Measurements from ENCODE around the gene UST. TPM values are rescaled to one million over a fixed set of nuclear protein-coding genes. Genes with fewer than 3 reads are reported as not detected.

UST gene
- total RNA-seq, 1 donor from 2014 or later: 9.7 TPM

GRCh38 chr6:148927586-148927985 is 180.8 kb downstream of the UST start:
- H3K9me3 Mint-ChIP-seq: no peaks in the 10 kb centered on the region
- TF ChIP-seq CTCF (conservative IDR thresholded peaks at IDR 0.05): no peak
- H3K4me3 Mint-ChIP-seq: no peak overlapping the region
- no peak for DNase-seq (ENCODE audit: extremely low spot score, unreplicated experiment)
- no peaks in the 10 kb centered on the region for H3K36me3 Mint-ChIP-seq
- H3K27me3 Mint-ChIP-seq: no peaks in the 10 kb centered on the region
- H3K4me1 Mint-ChIP-seq (ENCODE audit: unreplicated experiment): peaks cover 12% of the 10 kb centered on the region
- H3K27ac Mint-ChIP-seq: no peak overlapping the region

- TF ChIP-seq CTCF (conservative IDR thresholded peaks at IDR 0.05): no peak
- H3K4me3 Mint-ChIP-seq: no peak overlapping the region
- no peaks in the 10 kb centered on the region for H3K27me3 Mint-ChIP-seq
- no peaks in the 10 kb centered on the region for H3K36me3 Mint-ChIP-seq
- no peaks in the 10 kb centered on the region for H3K9me3 Mint-ChIP-seq
- H3K4me1 Mint-ChIP-seq (ENCODE audit: unreplicated experiment): peaks cover 14% of the 10 kb centered on the region
- no peak overlapping the region for H3K27ac Mint-ChIP-seq
- DNase-seq (ENCODE audit: extremely low spot score, unreplicated experiment): no peak
Measured at GRCh38 chr6:148928811-148929210, 182.0 kb downstream of the UST start.

- H3K9me3 Mint-ChIP-seq: no peaks in the 10 kb centered on the region
- H3K27me3 Mint-ChIP-seq: no peaks in the 10 kb centered on the region
- no peaks in the 10 kb centered on the region for H3K36me3 Mint-ChIP-seq
- TF ChIP-seq CTCF (conservative IDR thresholded peaks at IDR 0.05): no peak
- no peak overlapping the region for H3K4me3 Mint-ChIP-seq
- DNase-seq (ENCODE audit: extremely low spot score, unreplicated experiment): no peak
- H3K4me1 Mint-ChIP-seq (ENCODE audit: unreplicated experiment): peaks cover 3% of the 10 kb centered on the region
- no peak overlapping the region for H3K27ac Mint-ChIP-seq
Measured at GRCh38 chr6:148932208-148932607, 185.4 kb downstream of the UST start.

GRCh38 chr6:148932731-148933130 is 185.9 kb downstream of the UST start:
- H3K27me3 Mint-ChIP-seq: no peaks in the 10 kb centered on the region
- no peaks in the 10 kb centered on the region for H3K36me3 Mint-ChIP-seq
- no peak overlapping the region for H3K4me3 Mint-ChIP-seq
- no peak for DNase-seq (ENCODE audit: extremely low spot score, unreplicated experiment)
- no peak overlapping the region for H3K27ac Mint-ChIP-seq
- H3K9me3 Mint-ChIP-seq: no peaks in the 10 kb centered on the region
- TF ChIP-seq CTCF (conservative IDR thresholded peaks at IDR 0.05): no peak
- H3K4me1 Mint-ChIP-seq (ENCODE audit: unreplicated experiment): peaks cover 3% of the 10 kb centered on the region

- H3K27me3 Mint-ChIP-seq: no peaks in the 10 kb centered on the region
- H3K9me3 Mint-ChIP-seq: no peaks in the 10 kb centered on the region
- DNase-seq (ENCODE audit: extremely low spot score, unreplicated experiment): no peak
- H3K36me3 Mint-ChIP-seq: no peaks in the 10 kb centered on the region
- no peak overlapping the region for H3K4me3 Mint-ChIP-seq
- H3K27ac Mint-ChIP-seq: no peak overlapping the region
- peaks cover 3% of the 10 kb centered on the region for H3K4me1 Mint-ChIP-seq (ENCODE audit: unreplicated experiment)
- no peak for TF ChIP-seq CTCF (conservative IDR thresholded peaks at IDR 0.05)
Measured at GRCh38 chr6:148934539-148934938, 187.7 kb downstream of the UST start.

- Mint-ChIP-seq H3K4me3 (no peak overlapping the region), H3K27ac (no peak overlapping the region), H3K4me1 (ENCODE audit: unreplicated experiment) (peaks cover 3% of the 10 kb centered on the region), H3K27me3 (no peaks in the 10 kb centered on the region), H3K36me3 (no peaks in the 10 kb centered on the region), H3K9me3 (no peaks in the 10 kb centered on the region)
- no peak for DNase-seq (ENCODE audit: extremely low spot score, unreplicated experiment)
- no peak for TF ChIP-seq CTCF (conservative IDR thresholded peaks at IDR 0.05)
Measured at GRCh38 chr6:148934961-148935360, 188.1 kb downstream of the UST start.
